ENCODE measurements around the gene ASXL2.
"Not testable (repeated sequence)": the region's sequence is repeated elsewhere in the genome, so short reads cannot be mapped to it uniquely, and the experiment has no call there.

Gene ASXL2

GRCh38 chr2:25728559-25728958, 149.7 kb downstream of the ASXL2 start:
- DNase-seq, result no peak

- DNase-seq, result no peak
Observed at GRCh38 chr2:25726522-25726921, 151.8 kb downstream of the ASXL2 start.

DNA sequence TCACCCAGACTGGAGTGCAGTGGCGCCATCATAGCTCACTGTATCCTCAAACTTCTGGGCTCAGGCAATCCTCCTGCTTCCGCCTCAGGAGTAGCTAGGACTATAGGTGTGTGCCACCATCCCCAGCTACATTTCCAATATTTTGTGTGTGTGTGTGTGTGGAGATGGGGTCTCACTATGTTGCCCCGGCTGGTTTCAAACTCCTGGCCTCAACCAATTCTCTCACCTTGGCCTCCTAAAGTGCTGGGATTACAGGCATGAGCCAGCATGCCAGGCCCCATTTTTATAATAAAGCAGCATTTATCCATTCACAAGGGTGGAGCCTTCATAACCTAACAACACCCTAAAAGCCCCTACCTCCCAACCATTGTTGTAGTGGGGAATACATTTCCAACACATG, 152.4 kb downstream of the ASXL2 start:
- no peak for DNase-seq

DNA sequence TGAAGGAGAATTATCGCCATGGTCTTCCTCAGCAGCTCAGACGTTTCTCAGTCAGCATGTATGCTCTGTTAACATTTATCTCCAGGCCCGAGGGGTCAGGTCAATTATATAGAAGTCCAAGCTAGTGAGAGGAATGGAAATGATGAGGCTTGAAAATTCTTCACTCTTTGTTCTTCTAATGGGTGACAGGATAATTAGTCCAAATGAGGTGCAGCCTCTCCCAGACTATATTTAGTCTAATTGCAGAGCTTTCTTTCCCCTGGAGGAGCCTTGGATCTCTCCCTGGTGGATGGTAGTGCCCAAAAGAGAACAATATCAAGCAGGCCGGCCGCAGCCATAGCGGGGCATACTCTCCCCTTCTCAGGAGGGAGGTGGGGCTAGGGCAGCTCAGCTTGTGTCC, 153.5 kb downstream of the ASXL2 start:
- no peak for DNase-seq

DNA sequence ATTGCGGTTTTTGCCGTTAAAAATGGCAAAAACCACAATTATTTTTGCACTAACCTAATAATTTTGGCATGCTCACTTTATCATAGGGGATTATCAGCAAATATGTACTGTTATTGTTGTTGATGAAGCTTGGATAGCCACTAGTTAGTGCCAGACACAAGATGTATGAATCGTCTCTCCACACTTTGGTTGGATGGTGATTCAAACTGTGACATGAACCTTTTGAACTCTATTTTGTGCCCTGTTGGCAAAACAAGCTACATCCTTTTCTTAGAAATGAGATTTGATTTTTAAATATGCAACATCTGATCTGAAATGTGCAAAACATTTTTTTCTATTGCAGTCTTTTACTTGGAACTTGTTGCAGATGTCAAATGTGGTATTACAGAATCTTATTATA, 156.1 kb downstream of the ASXL2 start:
- no peak for DNase-seq

DNA sequence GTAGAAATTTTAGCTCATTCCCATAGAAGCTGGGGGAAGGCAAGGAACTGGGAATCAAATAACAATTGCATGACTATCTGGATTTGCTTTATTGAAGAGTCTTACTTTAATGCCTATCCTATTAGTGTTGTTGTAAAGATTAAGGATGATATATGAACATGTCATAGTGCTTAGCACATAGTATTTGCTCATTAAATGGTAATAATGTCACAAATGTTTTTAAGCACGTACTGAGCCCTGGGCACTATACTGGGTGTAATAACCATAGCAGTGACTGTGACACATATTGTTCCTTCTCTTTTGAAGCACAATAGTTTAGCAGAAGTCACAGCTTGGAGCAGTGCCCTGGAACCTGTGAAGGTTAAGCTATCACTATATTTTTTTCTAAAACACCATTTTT, 157.7 kb downstream of the ASXL2 start:
- DNase-seq, result no peak

- no peak for DNase-seq
Observed at GRCh38 chr2:25714740-25715139, 163.5 kb downstream of the ASXL2 start.

DNA sequence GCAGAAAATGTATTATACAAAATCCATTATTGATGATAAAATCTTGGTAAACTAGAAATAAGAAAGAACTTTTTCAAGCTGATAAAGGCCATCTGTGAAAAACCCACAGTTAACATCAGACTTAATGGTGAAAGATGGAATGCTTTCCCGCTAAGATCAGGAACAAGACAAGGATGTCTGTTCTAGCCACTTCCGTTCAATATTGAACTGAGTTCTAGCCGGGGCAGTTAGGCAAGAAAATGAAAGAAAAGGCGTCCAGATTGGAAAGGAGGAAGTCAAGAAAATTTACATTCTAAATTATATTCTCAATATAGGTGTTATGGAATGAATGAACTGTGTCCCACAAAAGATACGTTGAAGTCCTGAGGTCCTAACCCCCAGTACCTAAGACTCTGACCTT, 165.8 kb downstream of the ASXL2 start:
- DNase-seq, result no peak

- DNase-seq, result no peak
Observed at GRCh38 chr2:25711675-25712354, 166.5 kb downstream of the ASXL2 start.

- no peak for DNase-seq
Observed at GRCh38 chr2:25710750-25711149, 167.5 kb downstream of the ASXL2 start.

- DNase-seq, result no peak
Observed at GRCh38 chr2:25709349-25709748, 168.9 kb downstream of the ASXL2 start.

GRCh38 chr2:25707927-25708590, 170.2 kb downstream of the ASXL2 start:
- DNase-seq, result no peak

DNA sequence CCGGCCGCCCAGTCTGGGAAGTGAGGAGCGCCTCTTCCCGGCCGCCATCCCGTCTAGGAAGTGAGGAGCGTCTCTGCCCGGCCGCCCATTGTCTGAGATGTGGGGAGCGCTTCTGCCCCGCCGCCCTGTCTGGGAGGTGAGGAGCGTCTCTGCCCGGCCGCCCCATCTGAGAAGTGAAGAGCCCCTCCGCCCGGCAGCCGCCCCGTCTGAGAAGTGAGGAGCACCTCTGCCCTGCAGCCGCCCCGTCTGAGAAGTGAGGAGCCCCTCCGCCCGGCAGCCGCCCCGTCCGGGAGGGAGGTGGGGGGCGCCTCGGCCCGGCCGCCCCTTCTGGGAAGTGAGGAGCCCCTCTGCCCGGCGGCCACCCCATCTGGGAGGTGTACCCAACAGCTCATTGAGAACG, 172.7 kb downstream of the ASXL2 start:
- DNase-seq, result not testable (repeated sequence)

DNA sequence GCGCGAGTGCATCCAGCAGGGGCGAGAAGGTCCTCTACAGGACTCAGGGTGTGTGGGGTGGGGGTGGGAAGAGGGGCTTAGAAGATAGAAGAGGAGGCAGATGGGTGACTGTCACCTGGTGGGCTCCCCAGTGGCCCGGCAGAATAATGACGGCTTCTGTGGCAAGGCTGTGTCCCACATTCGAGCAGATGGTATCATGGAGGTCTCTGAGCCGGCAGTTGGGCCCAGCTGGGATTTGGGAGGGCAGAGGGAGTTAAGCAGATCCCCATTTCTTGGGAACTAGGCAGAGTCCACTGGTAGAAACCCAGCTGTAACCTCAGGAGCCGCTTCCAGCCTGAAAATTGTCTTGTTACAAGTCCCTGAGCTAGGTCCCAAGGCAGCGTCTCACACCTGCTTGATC, 176.5 kb downstream of the ASXL2 start:
- no peak for DNase-seq

GRCh38 chr2:25700221-25700660, 178.0 kb downstream of the ASXL2 start:
- DNase-seq, result peak; percentile 20 to 35

DNA sequence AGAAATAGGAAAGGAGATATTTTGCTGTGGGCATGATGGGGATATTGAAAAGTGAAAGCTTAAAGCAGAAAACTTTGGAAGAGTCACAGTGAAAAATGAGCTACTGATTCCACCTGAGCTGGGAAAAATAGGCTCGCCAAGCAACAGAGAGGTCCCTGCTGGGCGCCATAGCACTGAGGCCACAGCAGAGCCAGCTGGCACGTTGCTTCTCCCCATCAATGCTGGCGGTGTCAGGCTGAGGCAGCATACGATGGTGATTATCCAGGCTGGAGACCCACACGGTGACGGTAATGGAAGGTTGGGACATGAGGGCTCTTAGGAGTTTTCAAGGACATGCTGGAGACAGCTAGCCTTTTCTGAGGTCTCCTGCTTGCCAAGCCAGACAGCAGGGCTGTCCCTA, 179.1 kb downstream of the ASXL2 start:
- DNase-seq, result no peak

GRCh38 chr2:25698752-25699151, 179.5 kb downstream of the ASXL2 start:
- DNase-seq, result no peak

GRCh38 chr2:25697559-25698341, 180.5 kb downstream of the ASXL2 start:
- no peak for DNase-seq

DNA sequence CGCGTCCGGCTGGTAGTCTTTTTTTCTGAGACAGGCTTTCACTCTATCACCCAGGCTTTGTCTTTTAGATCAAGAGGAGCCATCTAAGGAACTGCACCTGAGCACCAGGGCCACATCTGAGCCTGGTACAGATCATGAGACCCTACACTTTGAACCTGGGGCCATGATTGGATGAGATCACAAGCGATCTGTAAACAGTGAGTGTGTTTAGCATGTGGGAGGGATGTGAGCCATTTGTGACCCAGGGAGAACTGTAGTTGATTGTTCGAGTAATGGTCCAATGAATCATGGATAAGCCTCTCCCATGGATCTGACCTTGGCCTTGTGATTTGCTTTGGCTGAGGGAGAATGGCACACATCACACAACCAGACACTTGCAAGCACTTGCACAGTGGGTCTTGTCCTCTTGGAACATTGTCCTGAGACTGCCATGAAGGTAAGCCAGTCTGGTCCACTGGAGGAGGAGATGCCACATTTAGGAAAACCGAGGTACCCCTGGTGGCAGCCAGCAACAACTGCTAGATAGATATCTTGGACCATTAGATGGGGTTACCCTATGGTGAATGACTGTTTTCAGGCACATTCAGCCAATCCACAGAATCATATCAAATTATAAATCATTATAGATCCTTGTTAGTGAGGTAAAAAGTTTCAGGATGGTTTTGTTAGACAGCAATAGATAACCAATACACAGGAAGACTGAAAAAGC, 185.4 kb downstream of the ASXL2 start:
- no peak for DNase-seq

DNA sequence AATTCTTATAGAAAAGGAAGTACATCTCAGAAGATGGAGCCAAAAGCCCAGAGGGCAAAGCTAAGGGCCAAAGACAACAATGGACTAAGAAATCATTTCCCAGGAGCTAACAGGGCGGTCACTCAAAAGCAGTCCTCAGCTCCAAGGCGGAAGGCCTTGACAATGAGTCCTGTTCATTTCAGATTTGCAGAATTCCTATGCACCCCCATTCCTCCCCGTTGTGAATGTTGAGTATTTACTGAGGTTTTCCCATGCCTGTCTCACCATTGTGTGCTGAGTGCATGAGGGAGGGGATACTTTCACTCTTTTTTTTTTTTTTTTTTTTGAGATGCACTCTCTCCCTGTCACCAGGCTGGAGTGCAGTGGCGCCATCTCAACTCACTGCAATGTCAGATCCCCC, 186.1 kb downstream of the ASXL2 start:
- no peak for DNase-seq

- DNase-seq, result no peak
Observed at GRCh38 chr2:25690058-25690457, 188.2 kb downstream of the ASXL2 start.

GRCh38 chr2:25688236-25688635, 190.1 kb downstream of the ASXL2 start:
- no peak for DNase-seq

DNA sequence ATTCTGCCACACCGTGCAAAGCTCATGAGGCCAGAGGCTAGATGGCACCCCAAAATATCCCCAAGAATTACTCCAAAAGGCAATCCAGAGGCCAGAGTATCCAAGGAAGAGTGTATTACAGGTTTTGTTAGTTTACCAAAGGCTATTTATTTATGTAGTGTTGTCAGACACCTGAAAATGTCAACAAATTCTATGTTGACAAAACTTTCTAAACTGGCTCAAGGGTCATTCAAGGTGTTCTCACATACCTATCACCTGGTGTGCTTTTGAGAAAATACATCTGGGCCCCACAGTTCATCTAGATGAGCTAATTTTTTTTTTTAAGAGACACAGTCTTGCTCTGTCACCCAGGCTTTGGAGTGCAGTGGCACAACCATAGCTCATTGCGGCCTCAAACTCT, 192.5 kb downstream of the ASXL2 start:
- no peak for DNase-seq

Measured in activated CD4-positive, alpha-beta T cell treated with anti-CD3 and anti-CD28 coated beads for 4 hours (primary cell).